NCI-H748 (cell line): ENCODE measurements around the gene MT2A.
"Not testable (repeated sequence)": the region's sequence is repeated elsewhere in the genome, so short reads cannot be mapped to it uniquely, and the experiment has no call there.

ENCODE experiments used
- DNase-seq: peaks from one replicate; lab custom pipeline; 2025; ENCODE audit not compliant: unreplicated experiment; lab: John Stamatoyannopoulos, UW

Gene MT2A

GRCh38 chr16:56618138-56618537 is 9.8 kb downstream of the MT2A start:
- no peak for DNase-seq

GRCh38 chr16:56620339-56620897 is 12.0 kb downstream of the MT2A start:
- DNase-seq = no peak

GRCh38 chr16:56621665-56622445 is 13.5 kb downstream of the MT2A start:
- DNase-seq = not testable (repeated sequence)

GRCh38 chr16:56623184-56623583 is 14.8 kb downstream of the MT2A start:
- DNase-seq = not testable (repeated sequence)

- DNase-seq = no peak
These were observed 15.3 kb downstream of the MT2A start for GRCh38 chr16:56623637-56624036.

GRCh38 chr16:56625140-56625942 is 17.0 kb downstream of the MT2A start, which contains the start of gene MT1E:
Gene MT1E (plus strand): TSS chr16:56625781. CDS start chr16:56625852, 71 bp downstream.
- peak; percentile 3 for DNase-seq

GRCh38 chr16:56625943-56626654 is 17.7 kb downstream of the MT2A start:
- no peak for DNase-seq

GRCh38 chr16:56626685-56627084 is 18.3 kb downstream of the MT2A start:
- no peak for DNase-seq

- no peak for DNase-seq
These were observed 20.3 kb downstream of the MT2A start for GRCh38 chr16:56628486-56629350.

- no peak for DNase-seq
These were observed 21.1 kb downstream of the MT2A start for GRCh38 chr16:56629531-56629930.

GRCh38 chr16:56630134-56630533 is 21.8 kb downstream of the MT2A start:
- DNase-seq = no peak

- DNase-seq = no peak
These were observed 22.8 kb downstream of the MT2A start for GRCh38 chr16:56631197-56631596.

GRCh38 chr16:56631832-56632155 is 23.4 kb downstream of the MT2A start:
- DNase-seq = no peak

- DNase-seq = no peak
These were observed 23.9 kb downstream of the MT2A start, which contains the start of gene MT1M for GRCh38 chr16:56632156-56632847. Gene MT1M (plus strand): TSS chr16:56632659. CDS start chr16:56632732, 73 bp downstream.

- no peak for DNase-seq
These were observed 24.5 kb downstream of the MT2A start for GRCh38 chr16:56632848-56633365.

GRCh38 chr16:56633535-56633934 is 25.2 kb downstream of the MT2A start:
- no peak for DNase-seq

GRCh38 chr16:56634715-56635440 is 26.5 kb downstream of the MT2A start:
- DNase-seq = no peak

- no peak for DNase-seq
These were observed 27.1 kb downstream of the MT2A start for GRCh38 chr16:56635441-56635967.
